Fibroblast of gingiva (primary cell): ENCODE data around the gene COPA.
A peak's percentile ranks its signal among the peaks of the same experiment; 100 is the strongest.
"Not testable (repeated sequence)": the region's sequence is repeated elsewhere in the genome, so short reads cannot be mapped to it uniquely, and the experiment has no call there.

Source experiments
- DNase-seq: peaks from one replicate; pipeline ENCODE4 v3.0.0-alpha.2; 2011; ENCODE audit warnings: low read depth

COPA gene

GRCh38 chr1:160325252-160325651 is 17.8 kb downstream of the COPA start:
- no peak for DNase-seq

DNA sequence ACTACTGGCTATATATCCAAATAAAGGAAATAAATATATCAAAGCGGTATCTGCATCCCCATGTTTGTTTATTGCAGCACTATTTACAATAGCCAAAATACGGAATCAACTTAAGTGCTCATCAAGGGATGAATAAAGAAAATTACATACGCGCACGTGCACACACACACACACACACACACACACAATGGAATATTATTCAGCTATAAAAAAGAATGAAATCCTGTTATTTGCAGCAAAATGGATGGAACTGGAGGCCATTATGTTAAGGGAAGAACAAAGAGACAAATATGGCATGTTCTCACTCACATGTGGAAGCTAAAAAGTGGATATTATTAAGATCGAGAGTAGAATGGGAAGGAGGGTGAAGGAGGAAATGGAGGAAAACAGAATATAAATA is 20.2 kb downstream of the COPA start:
- no peak for DNase-seq

- no peak for DNase-seq
Measured at GRCh38 chr1:160315359-160315758, 27.7 kb downstream of the COPA start.

GRCh38 chr1:160309571-160309970 is 33.5 kb downstream of the COPA start:
- DNase-seq = no peak

- peak; percentile 54 for DNase-seq
Measured at GRCh38 chr1:160309185-160309557, 33.9 kb downstream of the COPA start.

GRCh38 chr1:160308451-160309184 is 34.4 kb downstream of the COPA start:
- peak; percentile 11 for DNase-seq

DNA sequence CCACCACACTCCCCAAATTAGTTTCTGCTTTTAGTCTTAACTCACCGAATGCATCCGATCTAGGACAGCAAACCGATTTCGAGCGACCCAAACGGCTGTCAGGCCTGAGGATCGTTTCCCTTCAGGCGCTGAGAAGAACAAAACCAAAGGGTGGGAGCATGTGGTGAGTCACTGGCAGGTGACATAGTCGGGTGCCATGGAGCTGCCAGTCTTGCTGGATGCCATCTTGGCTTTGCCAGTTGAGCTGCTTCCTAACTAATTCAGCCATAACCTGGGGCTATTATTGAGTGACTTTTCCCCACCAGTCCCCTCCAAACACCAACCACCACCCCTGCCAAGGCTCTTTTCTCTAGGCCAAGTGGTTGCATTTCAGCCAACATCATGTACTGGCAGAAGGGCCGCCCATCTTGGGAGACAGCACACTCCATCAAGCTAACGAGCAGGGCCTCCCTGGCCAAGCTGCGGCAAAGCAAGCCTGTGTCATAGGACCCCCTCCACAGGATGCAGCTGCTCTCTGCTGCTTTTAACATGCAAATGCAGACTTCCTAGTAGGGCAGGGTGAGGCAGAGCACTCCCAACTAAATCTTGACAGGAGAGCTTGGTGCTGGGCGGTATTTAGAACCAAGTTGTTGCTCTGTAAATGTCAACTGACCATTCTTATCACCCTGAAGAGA is 35.8 kb downstream of the COPA start:
- DNase-seq = no peak

- no peak for DNase-seq
Measured at GRCh38 chr1:160300173-160300572, 42.9 kb downstream of the COPA start.

GRCh38 chr1:160296036-160296435 is 47.0 kb downstream of the COPA start:
- no peak for DNase-seq

DNA sequence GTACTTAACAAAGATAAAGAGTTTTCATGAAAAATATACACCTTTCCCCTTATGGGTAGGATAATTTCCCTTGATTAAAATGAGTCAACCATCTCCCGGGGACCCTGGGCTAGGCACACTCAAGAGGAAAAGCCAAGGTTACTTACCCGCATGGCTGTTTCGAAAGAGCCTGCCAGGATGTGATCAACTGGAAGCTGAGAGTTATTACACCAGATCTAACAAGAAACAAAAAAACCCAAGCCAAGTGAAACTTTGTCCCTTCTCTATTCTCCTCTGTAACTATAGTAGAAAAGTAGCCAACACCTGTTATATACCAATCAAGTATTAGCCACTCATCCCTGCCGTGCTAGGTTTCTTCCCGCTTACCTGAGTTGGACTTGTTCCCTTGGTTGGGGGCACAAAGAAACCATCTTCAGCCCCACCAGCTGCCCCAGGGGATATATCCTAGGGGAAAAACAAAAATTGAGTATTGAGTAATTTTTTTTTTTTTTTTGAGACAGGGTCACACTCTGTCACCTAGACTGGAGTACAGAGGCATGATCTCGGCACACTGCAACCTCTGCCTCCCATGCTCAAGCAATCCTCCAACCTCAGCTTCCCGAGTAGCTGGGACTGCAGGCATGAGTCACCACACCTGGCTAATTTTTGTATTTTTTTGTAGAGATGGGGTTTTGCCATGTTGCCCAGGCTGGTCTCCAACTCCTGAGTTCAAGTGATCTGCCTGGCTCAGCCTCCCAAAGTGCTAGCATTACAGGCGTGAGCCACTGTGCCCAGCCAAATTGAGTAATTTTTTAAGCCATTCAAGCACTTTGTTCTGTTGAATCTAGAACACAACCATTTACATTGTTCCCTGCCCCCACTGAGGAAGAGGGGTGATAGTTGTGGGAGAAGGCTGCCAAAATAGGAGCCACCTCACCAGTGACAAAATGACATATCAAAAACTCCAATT is 49.8 kb downstream of the COPA start:
- peak; percentile 37 for DNase-seq

DNA sequence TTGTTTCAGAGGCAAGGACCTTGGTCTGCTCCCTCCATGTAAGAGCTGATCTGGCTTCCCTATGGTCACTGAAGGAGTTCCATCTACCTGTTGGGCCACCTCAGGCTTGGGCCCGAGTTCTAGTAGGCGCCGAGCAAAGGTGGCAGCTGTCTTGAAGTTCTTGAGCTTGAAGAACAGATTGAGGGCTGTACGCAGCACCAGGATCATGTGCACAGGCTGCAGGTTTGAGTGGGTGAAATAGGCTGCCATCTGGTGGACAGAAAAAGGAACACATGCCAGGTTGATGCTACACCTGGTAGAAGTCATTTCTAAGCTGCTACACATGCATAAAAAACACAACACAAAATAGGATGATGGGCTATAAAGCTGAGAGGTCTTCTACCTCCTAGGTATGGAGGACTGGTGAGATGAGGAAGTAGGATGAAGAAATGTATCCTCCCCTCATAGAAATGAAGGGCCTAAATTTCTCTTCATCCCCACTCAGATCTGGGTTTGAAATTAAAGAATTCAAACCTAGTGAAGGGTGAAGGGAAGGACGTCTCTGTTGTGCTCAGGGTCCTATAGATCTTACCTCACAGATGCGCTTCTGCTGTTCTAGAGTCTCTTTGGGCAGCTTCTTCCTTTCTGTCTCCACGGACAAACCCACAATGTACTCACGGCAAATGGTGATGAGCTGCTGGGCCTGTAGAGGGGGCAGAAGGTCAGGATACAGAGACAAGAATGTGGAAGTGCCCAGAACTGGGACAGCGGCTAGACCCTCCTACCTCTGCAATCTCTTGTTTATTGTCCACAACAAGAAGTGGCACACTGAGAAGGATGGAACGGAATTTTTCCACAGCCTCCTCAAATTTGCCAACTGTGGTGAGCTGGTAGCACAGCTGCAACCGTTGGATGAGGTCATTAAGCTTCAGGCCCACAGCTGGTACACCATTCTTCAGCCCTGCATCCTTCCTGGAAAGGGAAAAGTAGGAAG is 51.5 kb downstream of the COPA start:
- peak; percentile 63 for DNase-seq

GRCh38 chr1:160287769-160288168 is 55.3 kb downstream of the COPA start:
- DNase-seq = not testable (repeated sequence)

- no peak for DNase-seq
Measured at GRCh38 chr1:160285506-160285905, 57.5 kb downstream of the COPA start.

- DNase-seq = peak; percentile 92
Measured at GRCh38 chr1:160284782-160285344, 58.2 kb downstream of the COPA start, which contains the start of gene PEX19. TSS of gene PEX19 (minus strand) at chr1:160285133. CDS start at chr1:160285124, 9 bp downstream.

- DNase-seq = peak; percentile 92
Measured at GRCh38 chr1:160284220-160284781, 58.7 kb downstream of the COPA start.

DNA sequence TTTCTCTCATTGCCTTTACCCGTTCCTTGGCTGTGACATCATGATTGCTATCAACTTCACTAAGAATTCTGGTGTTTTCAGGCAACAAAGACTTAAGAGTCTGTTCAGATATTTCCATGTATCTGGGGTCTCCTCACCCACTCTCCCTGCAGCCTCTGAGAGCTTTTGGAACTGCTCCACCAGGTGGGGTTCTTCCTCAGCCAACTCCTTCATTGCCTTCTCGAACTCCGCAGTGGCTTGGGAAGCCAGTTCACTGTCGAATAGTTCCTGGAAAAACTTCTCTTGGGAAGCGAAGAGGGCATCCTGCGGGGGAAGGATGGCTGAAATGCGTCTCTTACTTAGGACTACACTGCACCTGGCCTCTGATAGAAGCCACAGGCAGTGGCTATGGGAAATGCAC is 60.2 kb downstream of the COPA start:
- DNase-seq = no peak

DNA sequence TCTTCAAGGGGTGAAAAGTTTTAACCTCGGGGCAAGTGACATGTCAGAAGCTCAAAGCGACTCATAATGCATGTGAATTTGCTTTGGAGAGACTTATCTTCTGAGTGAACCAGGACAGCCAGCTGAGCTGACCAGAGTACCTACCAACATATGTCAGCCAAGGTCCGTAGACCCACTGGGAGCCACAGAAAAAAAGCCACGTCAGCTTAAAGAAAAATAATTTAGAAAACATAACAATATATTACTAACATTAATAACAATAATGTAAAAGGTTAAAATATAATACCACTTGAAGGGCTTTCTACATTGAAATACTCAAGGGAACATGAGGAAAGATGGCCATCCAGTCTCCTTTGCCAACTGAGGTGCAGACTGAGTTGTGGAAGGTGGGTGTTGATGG is 65.1 kb downstream of the COPA start:
- no peak for DNase-seq

GRCh38 chr1:160277330-160277729 is 65.7 kb downstream of the COPA start:
- no peak for DNase-seq

DNA sequence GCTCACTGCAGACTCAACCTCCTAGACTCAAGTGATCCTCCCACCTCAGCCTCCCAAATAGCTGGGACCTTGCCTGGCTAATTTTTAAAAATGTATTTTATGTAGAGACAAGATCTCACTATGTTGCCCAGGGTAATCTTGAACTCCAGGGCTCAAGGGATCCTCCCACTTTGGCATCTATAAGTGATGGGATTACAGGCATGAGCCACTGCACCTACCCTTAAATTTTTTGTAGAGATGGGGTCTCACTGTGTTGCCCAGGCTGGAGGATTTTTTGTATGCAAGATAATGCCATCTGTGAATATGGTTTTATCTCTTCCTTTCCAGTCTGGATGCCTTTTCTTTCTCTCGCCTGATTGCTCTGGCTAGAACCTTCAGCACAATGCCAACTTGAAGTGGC is 72.0 kb downstream of the COPA start:
- DNase-seq = no peak

DNA sequence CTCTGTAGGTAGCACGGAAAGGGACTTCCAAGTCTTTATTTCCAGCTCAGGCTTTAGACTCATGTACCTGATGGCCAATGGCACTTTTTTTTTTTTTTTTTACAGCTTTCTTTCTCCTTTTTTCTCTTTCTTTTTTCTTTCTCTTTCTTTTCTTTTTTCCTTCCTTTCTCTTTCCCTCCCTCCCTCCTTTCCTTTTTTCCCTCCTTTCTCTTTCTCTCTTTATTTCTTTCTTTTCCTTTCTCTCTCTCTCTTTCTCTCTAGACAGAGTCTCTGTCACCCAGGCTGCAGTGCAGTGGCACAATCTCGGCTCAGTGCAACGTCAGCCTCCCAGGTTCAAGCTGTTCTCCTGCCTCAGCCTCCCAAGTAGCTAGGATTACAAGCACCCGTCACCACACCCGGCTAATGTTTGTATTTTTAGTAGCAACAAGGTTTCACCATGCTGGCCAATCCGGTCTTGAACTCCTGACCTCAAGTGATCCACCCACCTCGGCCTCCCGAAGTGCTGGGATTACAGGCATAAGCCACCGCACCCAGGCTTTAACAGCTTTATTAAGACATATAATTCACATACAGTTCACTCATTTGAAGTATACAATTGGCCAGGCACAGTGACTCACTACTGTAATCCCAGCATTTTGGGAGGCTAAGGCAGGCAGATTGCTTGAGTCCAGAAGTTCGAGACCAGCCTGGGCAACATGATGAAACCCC is 75.6 kb downstream of the COPA start:
- no peak for DNase-seq
